ENCODE data around the gene COX6A1.

The COX6A1 gene
- 17.6 to 25.8 reads per million in 2 donors for total RNA-seq

- DNase-seq, result peak; percentile 94
Observed at GRCh38 chr12:120437735-120438494, at the start of gene COX6A1. TSS of gene COX6A1 (plus strand) at chr12:120438113. CDS start at chr12:120438127, 14 bp downstream.

- DNase-seq, result no peak
Observed at GRCh38 chr12:120388691-120389481, 49.0 kb upstream of the COX6A1 start.

GRCh38 chr12:120390540-120391120 is 47.3 kb upstream of the COX6A1 start:
- no peak for DNase-seq

- DNase-seq, result no peak
Observed at GRCh38 chr12:120394483-120395367, 43.2 kb upstream of the COX6A1 start.

- DNase-seq, result no peak
Observed at GRCh38 chr12:120397824-120398540, 39.9 kb upstream of the COX6A1 start.

GRCh38 chr12:120399531-120399930 is 38.4 kb upstream of the COX6A1 start:
- no peak for DNase-seq

GRCh38 chr12:120402217-120402616 is 35.7 kb upstream of the COX6A1 start:
- DNase-seq, result no peak

GRCh38 chr12:120403869-120404268 is 34.0 kb upstream of the COX6A1 start:
- no peak for DNase-seq

- no peak for DNase-seq
Observed at GRCh38 chr12:120404271-120404670, 33.6 kb upstream of the COX6A1 start.

- no peak for DNase-seq
Observed at GRCh38 chr12:120406069-120406468, 31.8 kb upstream of the COX6A1 start.

GRCh38 chr12:120406553-120406952 is 31.4 kb upstream of the COX6A1 start:
- DNase-seq, result no peak

- no peak for DNase-seq
Observed at GRCh38 chr12:120408771-120409170, 29.1 kb upstream of the COX6A1 start.

GRCh38 chr12:120412421-120412820 is 25.5 kb upstream of the COX6A1 start:
- DNase-seq, result no peak

GRCh38 chr12:120413901-120414695 is 23.8 kb upstream of the COX6A1 start:
- no peak for DNase-seq

GRCh38 chr12:120416490-120417216 is 21.3 kb upstream of the COX6A1 start:
- no peak for DNase-seq

- no peak for DNase-seq
Observed at GRCh38 chr12:120417917-120418580, 19.9 kb upstream of the COX6A1 start.

- no peak for DNase-seq
Observed at GRCh38 chr12:120421701-120422100, 16.2 kb upstream of the COX6A1 start.

GRCh38 chr12:120422892-120423456 is 14.9 kb upstream of the COX6A1 start:
- DNase-seq, result no peak

- DNase-seq, result no peak
Observed at GRCh38 chr12:120425797-120426196, 12.1 kb upstream of the COX6A1 start.
